IMR-90 (cell line): Measurements from ENCODE around the gene HINT3. TPM values are rescaled to one million over a fixed set of nuclear protein-coding genes. Genes with fewer than 3 reads are reported as not detected.

Source experiments
- ATAC-seq: fragments of 200-7000 bp; cut with Tn5 transposase; 2 replicates; pipeline ENCODE4 v1.9.1; 2020; ENCODE audit warnings: low read depth, mild to moderate bottlenecking, moderate library complexity
- BruUV-seq: library from RNA; stranded (reverse); fragments of 400-500 nt; replicated peaks from 2 replicates; lab custom pipeline; 2021; lab: Mats Ljungman, UMichigan
- CTCF ChIA-PET: fragments of 300-600 bp; formaldehyde crosslinking; extraction: SDS; loops from one replicate; lab custom pipeline; 2021; ENCODE audit warnings: antibody characterized with exemption; lab: Yijun Ruan, JAX
- POLR2A ChIA-PET: fragments of 300-600 bp; sonication (Branson Sonifier 250); formaldehyde crosslinking; loops from one replicate; lab custom pipeline; 2022; ENCODE audit warnings: antibody characterized with exemption; ENCODE audit not compliant: unreplicated experiment; lab: Charles Lee
- DNase-seq: peaks from one replicate; pipeline ENCODE4 v3.0.0; 2013
- H2AFZ ChIP-seq: replicated peaks from 2 replicates; pipeline ENCODE3; 2013; ENCODE audit warnings: low read length, mild to moderate bottlenecking; ENCODE audit not compliant: poor library complexity
- H2AK5ac ChIP-seq: 2 replicates; pipeline ENCODE4 v1.6.1; 2013; ENCODE audit warnings: low read depth, low read length, inconsistent platforms
- H2AK9ac ChIP-seq: replicated peaks from 2 replicates; pipeline ENCODE3; 2013; ENCODE audit warnings: mild to moderate bottlenecking, low read depth, low read length, moderate library complexity; ENCODE audit not compliant: poor library complexity
- H2BK120ac ChIP-seq: 2 replicates; pipeline ENCODE4 v1.6.1; 2013; ENCODE audit warnings: low read depth, low read length, inconsistent platforms
- H2BK15ac ChIP-seq: 3 replicates; pipeline ENCODE4 v1.6.1; 2013; ENCODE audit warnings: low read depth, low read length, inconsistent platforms
- H2BK20ac ChIP-seq: 2 replicates; pipeline ENCODE4 v1.6.1; 2013; ENCODE audit warnings: low read depth, mild to moderate bottlenecking, inconsistent platforms, low read length, moderate library complexity
- H2BK5ac ChIP-seq: 2 replicates; pipeline ENCODE4 v1.6.1; 2013; ENCODE audit warnings: mild to moderate bottlenecking, low read depth, low read length, inconsistent platforms; ENCODE audit not compliant: poor library complexity, severe bottlenecking
- H3K14ac ChIP-seq: replicated peaks from 2 replicates; pipeline ENCODE4 v1.6.1; 2013; ENCODE audit warnings: low read depth, low read length, inconsistent platforms
- H3K18ac ChIP-seq: 2 replicates; pipeline ENCODE4 v1.6.1; 2013; ENCODE audit warnings: low read depth, low read length, control low read depth
- H3K23ac ChIP-seq: 2 replicates; pipeline ENCODE4 v1.6.1; 2013; ENCODE audit warnings: low read depth, low read length, inconsistent platforms
- H3K27ac ChIP-seq: 2 replicates; pipeline ENCODE4 v1.5.1; 2013; ENCODE audit warnings: mild to moderate bottlenecking, control low read depth, low read length; ENCODE audit not compliant: insufficient read depth
- H3K27me3 ChIP-seq: 2 replicates; pipeline ENCODE4 v1.6.1; 2013; ENCODE audit warnings: low read length; ENCODE audit not compliant: control insufficient read depth, insufficient read depth
- H3K36me3 ChIP-seq: 2 replicates; pipeline ENCODE4 v1.6.1; 2013; ENCODE audit warnings: low read length, mixed read lengths; ENCODE audit not compliant: control insufficient read depth, insufficient read depth
- H3K4ac ChIP-seq: 2 replicates; pipeline ENCODE4 v1.6.1; 2013; ENCODE audit warnings: low read depth, low read length, inconsistent platforms
- H3K4me1 ChIP-seq: 2 replicates; pipeline ENCODE4 v1.6.1; 2013; ENCODE audit warnings: low read length, mixed read lengths; ENCODE audit not compliant: control insufficient read depth, insufficient read depth
- H3K4me2 ChIP-seq: 2 replicates; pipeline ENCODE4 v1.6.1; 2013; ENCODE audit warnings: low read depth, mild to moderate bottlenecking, control low read depth, low read length, moderate library complexity
- H3K4me3 ChIP-seq: 2 replicates; pipeline ENCODE4 v1.5.1; 2013; ENCODE audit warnings: low read depth, mild to moderate bottlenecking, control low read depth, low read length, moderate library complexity; ENCODE audit not compliant: insufficient read depth
- H3K56ac ChIP-seq: 2 replicates; pipeline ENCODE4 v1.6.1; 2013; ENCODE audit warnings: low read length, inconsistent platforms; ENCODE audit not compliant: insufficient read depth; ENCODE audit errors: extremely low read depth
- H3K79me1 ChIP-seq, 2 experiments: 2 replicates each; pipeline ENCODE4 v1.6.1; 2013; ENCODE audit warnings: low read length in 2 of 2, inconsistent platforms in 1 of 2, low read depth in 1 of 2
- H3K9ac ChIP-seq: 2 replicates; pipeline ENCODE4 v1.6.1; 2013; ENCODE audit warnings: low read depth, low read length, control low read depth
- H3K9me1 ChIP-seq: 2 replicates; pipeline ENCODE4 v1.6.1; 2013; ENCODE audit warnings: low read length, inconsistent platforms; ENCODE audit not compliant: insufficient read depth
- H3K9me3 ChIP-seq: 2 replicates; pipeline ENCODE4 v1.6.1; 2013; ENCODE audit warnings: low read length; ENCODE audit not compliant: control insufficient read depth, insufficient read depth
- H4K20me1 ChIP-seq: 2 replicates; pipeline ENCODE4 v1.6.1; 2013; ENCODE audit warnings: low read length, inconsistent platforms; ENCODE audit not compliant: insufficient read depth
- H4K5ac ChIP-seq: 2 replicates; pipeline ENCODE4 v1.6.1; 2013; ENCODE audit warnings: mild to moderate bottlenecking, low read depth, low read length, control low read depth
- H4K8ac ChIP-seq, 2 experiments: 2 replicates each; pipeline ENCODE4 v1.6.1; 2013; ENCODE audit warnings: low read depth in 2 of 2, low read length in 2 of 2, control low read depth in 1 of 2, inconsistent platforms in 1 of 2
- H4K91ac ChIP-seq: 2 replicates; pipeline ENCODE4 v1.6.1; 2013; ENCODE audit warnings: low read depth, low read length, inconsistent platforms; ENCODE audit not compliant: insufficient read depth
- BHLHE40 ChIP-seq: fragments of 150-350 bp; IDR thresholded peaks from 2 replicates; pipeline ENCODE4 v1.6.1; 2016; ENCODE audit warnings: mild to moderate bottlenecking, low read depth, low read length
- CEBPB ChIP-seq: IDR thresholded peaks from 2 replicates; pipeline ENCODE4 v1.6.1; 2012; ENCODE audit warnings: low read depth, low read length, improper control_type of control experiment
- CHD1 ChIP-seq: IDR thresholded peaks from 2 replicates; pipeline ENCODE4 v1.6.1; 2012; ENCODE audit warnings: low read depth, low read length, improper control_type of control experiment
- ELK1 ChIP-seq: fragments of 150-350 bp; IDR thresholded peaks from 2 replicates; pipeline ENCODE4 v1.6.1; 2016; ENCODE audit warnings: low read depth, mild to moderate bottlenecking, low read length, moderate library complexity, borderline replicate concordance
- FOS ChIP-seq: fragments of 150-350 bp; IDR thresholded peaks from 2 replicates; pipeline ENCODE4 v1.6.1; 2016; ENCODE audit warnings: low read depth, low read length
- MAFK ChIP-seq: IDR thresholded peaks from 2 replicates; pipeline ENCODE4 v1.6.1; 2012; ENCODE audit warnings: low read depth, low read length, improper control_type of control experiment
- MAZ ChIP-seq: IDR thresholded peaks from 2 replicates; pipeline ENCODE4 v1.6.1; 2012; ENCODE audit warnings: low read depth, mild to moderate bottlenecking, low read length, improper control_type of control experiment, moderate library complexity, borderline replicate concordance
- MXI1 ChIP-seq: IDR thresholded peaks from 2 replicates; pipeline ENCODE4 v1.6.1; 2012; ENCODE audit warnings: low read depth, mild to moderate bottlenecking, low read length, moderate library complexity, borderline replicate concordance
- NFE2L2 ChIP-seq: fragments of 150-350 bp; IDR thresholded peaks from 2 replicates; pipeline ENCODE4 v1.6.1; 2016; ENCODE audit warnings: low read depth, mild to moderate bottlenecking, low read length
- POLR2A ChIP-seq: IDR thresholded peaks from 2 replicates; pipeline ENCODE4 v1.6.1; 2012; ENCODE audit warnings: mild to moderate bottlenecking, low read depth, low read length
- RAD21 ChIP-seq: IDR thresholded peaks from 2 replicates; pipeline ENCODE4 v1.6.1; 2012; ENCODE audit warnings: low read length, improper control_type of control experiment
- RCOR1 ChIP-seq: IDR thresholded peaks from 2 replicates; pipeline ENCODE4 v1.6.1; 2012; ENCODE audit warnings: mild to moderate bottlenecking, low read length, improper control_type of control experiment; ENCODE audit not compliant: insufficient replicate concordance
- RFX5 ChIP-seq: IDR thresholded peaks from 2 replicates; pipeline ENCODE4 v1.8.0; 2012; ENCODE audit warnings: low read depth, mild to moderate bottlenecking, low read length, moderate library complexity
- SMC3 ChIP-seq: fragments of 150-350 bp; IDR thresholded peaks from 2 replicates; pipeline ENCODE4 v1.6.1; 2016; ENCODE audit warnings: low read depth, mild to moderate bottlenecking, antibody characterized with exemption, low read length, moderate library complexity
- USF2 ChIP-seq: fragments of 150-350 bp; IDR thresholded peaks from 2 replicates; pipeline ENCODE4 v1.6.1; 2017; ENCODE audit warnings: mild to moderate bottlenecking, antibody characterized with exemption, low read length, low read depth
- WGBS, 2 experiments: methylation state at CpG; one replicate each; pipeline versions ENCODE4 v1.1.5 to v1.1.7; 2013; ENCODE audit warnings: missing lambda C conversion rate in 2 of 2; ENCODE audit not compliant: insufficient read length in 1 of 2; ENCODE audit errors: extremely low coverage in 2 of 2; 5-methylcytosine and 5-hydroxymethylcytosine counted together
- dilution Hi-C: fragments of 300-500 bp; cut with HindIII; formaldehyde crosslinking; loops from one replicate; pipeline ENCODE4 v1.14.3; 2018; ENCODE audit warnings: low sequenced_read_pairs; ENCODE audit not compliant: unreplicated experiment
- in situ Hi-C: fragments of 300-500 bp; cut with MboI; formaldehyde crosslinking; loops from 3 replicates; pipeline ENCODE4 v1.14.3; 2019; ENCODE audit warnings: low sequenced_read_pairs, inconsistent platforms, mixed read lengths
- intact Hi-C: fragments of 100-400 bp; cut with micrococcal nuclease; formaldehyde crosslinking; loops from 2 replicates; pipeline ENCODE4 v1.10.0; 2022
- polyA plus RNA-seq, 3 experiments: library from polyadenylated mRNA; depleted of rRNA; stranded (reverse); fragments of >200 nt; gene quantifications; 2 replicates each; pipeline ENCODE4 v1.2.3, GENCODE V29; 2012; ENCODE audit warnings: low replicate concordance in 1 of 3
- total RNA-seq: library from RNA; depleted of rRNA; stranded (reverse); fragments of >200 nt; gene quantifications from 2 replicates; pipeline ENCODE4 v1.2.3, GENCODE V29; 2012
- TF ChIP-seq, protein P1 (sequence below): conservative IDR thresholded peaks from 2 replicates; pipeline ENCODE4 v1.5.1; 2012; ENCODE audit warnings: mild to moderate bottlenecking, low read depth, low read length, improper control_type of control experiment

The HINT3 gene
- total and polyA plus RNA-seq, 2 of the 4 experiments (the other 2 are of a cell fraction), result 3.4 to 6.5 TPM

DNA sequence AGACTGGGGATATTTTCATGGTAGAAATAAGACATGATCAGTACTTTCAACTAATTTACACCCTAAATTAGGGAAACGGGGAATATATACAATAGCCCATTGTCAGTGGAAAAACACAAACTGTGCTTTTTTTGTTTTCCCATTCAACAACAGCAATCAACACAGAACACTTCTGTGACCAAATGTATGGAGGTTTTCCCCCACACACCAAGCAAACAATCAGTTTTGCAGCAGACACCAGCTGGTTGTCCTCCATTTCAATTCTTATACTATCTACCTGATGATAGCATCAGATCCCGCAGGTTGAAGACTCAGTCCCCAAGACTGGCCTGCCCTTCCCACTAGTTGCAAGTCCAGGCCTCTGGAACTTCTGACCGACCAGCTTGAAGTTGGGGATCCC lies 4.5 kb downstream of the HINT3 start:
- in situ Hi-C loops, result no loop called here
- H3K9me3 ChIP-seq, result no peaks in the 10 kb centered on the region
- H2AK9ac ChIP-seq, result no peak overlapping the region
- no peaks in the 10 kb centered on the region for H4K20me1 ChIP-seq
- ATAC-seq (no peak), DNase-seq (no peak)
- H3K56ac ChIP-seq, result no peak overlapping the region
- H3K4me3 ChIP-seq, result no peak overlapping the region
- H2AK5ac ChIP-seq, result no peak overlapping the region
- H4K91ac ChIP-seq, result no peak overlapping the region
- H2BK5ac ChIP-seq, result no peak overlapping the region
- dilution Hi-C loops, result no loop called here
- no peak overlapping the region for H2BK15ac ChIP-seq
- no peak overlapping the region for H2AFZ ChIP-seq
- ChIA-PET CTCF (interaction anchor here (0.9 kb wide), 1 partner anchor 170 kb away, joined by 3 read pairs; the partner anchor contains the start of gene NCOA7), POLR2A (no interaction called here)
- no peak for TF ChIP-seq POLR2A
- no peak for TF ChIP-seq BHLHE40
- no peak for TF ChIP-seq NFE2L2
- no peak for TF ChIP-seq FOS
- TF ChIP-seq RFX5, result no peak
- no peak for TF ChIP-seq RCOR1
- TF ChIP-seq RAD21, result no peak
- no peak for TF ChIP-seq MAFK
- TF ChIP-seq MAZ, result no peak
- no peak for TF ChIP-seq USF2
- TF ChIP-seq MXI1, result no peak
- TF ChIP-seq CEBPB, result no peak
- TF ChIP-seq ELK1, result no peak
- TF ChIP-seq SMC3, result no peak
- TF ChIP-seq, protein P1, sequence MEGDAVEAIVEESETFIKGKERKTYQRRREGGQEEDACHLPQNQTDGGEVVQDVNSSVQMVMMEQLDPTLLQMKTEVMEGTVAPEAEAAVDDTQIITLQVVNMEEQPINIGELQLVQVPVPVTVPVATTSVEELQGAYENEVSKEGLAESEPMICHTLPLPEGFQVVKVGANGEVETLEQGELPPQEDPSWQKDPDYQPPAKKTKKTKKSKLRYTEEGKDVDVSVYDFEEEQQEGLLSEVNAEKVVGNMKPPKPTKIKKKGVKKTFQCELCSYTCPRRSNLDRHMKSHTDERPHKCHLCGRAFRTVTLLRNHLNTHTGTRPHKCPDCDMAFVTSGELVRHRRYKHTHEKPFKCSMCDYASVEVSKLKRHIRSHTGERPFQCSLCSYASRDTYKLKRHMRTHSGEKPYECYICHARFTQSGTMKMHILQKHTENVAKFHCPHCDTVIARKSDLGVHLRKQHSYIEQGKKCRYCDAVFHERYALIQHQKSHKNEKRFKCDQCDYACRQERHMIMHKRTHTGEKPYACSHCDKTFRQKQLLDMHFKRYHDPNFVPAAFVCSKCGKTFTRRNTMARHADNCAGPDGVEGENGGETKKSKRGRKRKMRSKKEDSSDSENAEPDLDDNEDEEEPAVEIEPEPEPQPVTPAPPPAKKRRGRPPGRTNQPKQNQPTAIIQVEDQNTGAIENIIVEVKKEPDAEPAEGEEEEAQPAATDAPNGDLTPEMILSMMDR, result no peak
- no peak for TF ChIP-seq CHD1
- H3K79me1 ChIP-seq, result peaks cover 18 to 31% of the 10 kb centered on the region in 2 experiments
- no peak overlapping the region for H4K8ac ChIP-seq
- H3K36me3 ChIP-seq, result no peaks in the 10 kb centered on the region
- BruUV-seq, result no TSS peak
- H3K27me3 ChIP-seq, result no peaks in the 10 kb centered on the region
- no peak overlapping the region for H3K18ac ChIP-seq
- no CpG with 5 or more reads among the region's 3 CpGs for WGBS, 2 experiments
- no peaks in the 10 kb centered on the region for H3K4me1 ChIP-seq
- no peak overlapping the region for H3K4ac ChIP-seq
- intact Hi-C loops, result loop anchor here (10.0 kb wide), 1 partner anchor 396 kb away; no protein-coding TSS in a partner anchor
- no peak overlapping the region for H2BK120ac ChIP-seq
- H3K9me1 ChIP-seq, result no peaks in the 10 kb centered on the region; the same call in 1 of the 2 replicates
- H3K4me2 ChIP-seq, result no peak overlapping the region
- no peak overlapping the region for H3K14ac ChIP-seq
- no peak overlapping the region for H3K27ac ChIP-seq
- no peak overlapping the region for H3K23ac ChIP-seq
- H4K5ac ChIP-seq, result no peak overlapping the region
- H3K9ac ChIP-seq, result no peak overlapping the region
- no peak overlapping the region for H2BK20ac ChIP-seq
